IPS-20b (cell line): ENCODE data around the gene ESRRA.

Experiments
- H3K27ac ChIP-seq: one replicate; pipeline ENCODE4 v1.5.1; 2013; ENCODE audit warnings: low read length
- H3K27me3 ChIP-seq: 2 replicates; pipeline ENCODE4 v1.6.1; 2013; ENCODE audit warnings: mild to moderate bottlenecking, low read length, inconsistent platforms; ENCODE audit not compliant: insufficient read depth
- H3K36me3 ChIP-seq: 2 replicates; pipeline ENCODE4 v1.6.1; 2013; ENCODE audit warnings: low read depth, mild to moderate bottlenecking, inconsistent platforms, low read length, moderate library complexity; ENCODE audit not compliant: insufficient read depth
- H3K4me1 ChIP-seq: 2 replicates; pipeline ENCODE4 v1.6.1; 2013; ENCODE audit warnings: mild to moderate bottlenecking, control low read depth, inconsistent platforms, low read length, moderate library complexity; ENCODE audit not compliant: insufficient read depth
- H3K4me3 ChIP-seq: 2 replicates; pipeline ENCODE4 v1.5.1; 2013; ENCODE audit warnings: mild to moderate bottlenecking, low read length, inconsistent platforms
- H3K9ac ChIP-seq: 2 replicates; pipeline ENCODE4 v1.6.1; 2013; ENCODE audit warnings: low read depth, mild to moderate bottlenecking, inconsistent platforms, low read length, moderate library complexity
- H3K9me3 ChIP-seq: 2 replicates; pipeline ENCODE4 v1.6.1; 2013; ENCODE audit warnings: mild to moderate bottlenecking, low read depth, low read length, inconsistent platforms; ENCODE audit not compliant: insufficient read depth

Gene ESRRA

DNA sequence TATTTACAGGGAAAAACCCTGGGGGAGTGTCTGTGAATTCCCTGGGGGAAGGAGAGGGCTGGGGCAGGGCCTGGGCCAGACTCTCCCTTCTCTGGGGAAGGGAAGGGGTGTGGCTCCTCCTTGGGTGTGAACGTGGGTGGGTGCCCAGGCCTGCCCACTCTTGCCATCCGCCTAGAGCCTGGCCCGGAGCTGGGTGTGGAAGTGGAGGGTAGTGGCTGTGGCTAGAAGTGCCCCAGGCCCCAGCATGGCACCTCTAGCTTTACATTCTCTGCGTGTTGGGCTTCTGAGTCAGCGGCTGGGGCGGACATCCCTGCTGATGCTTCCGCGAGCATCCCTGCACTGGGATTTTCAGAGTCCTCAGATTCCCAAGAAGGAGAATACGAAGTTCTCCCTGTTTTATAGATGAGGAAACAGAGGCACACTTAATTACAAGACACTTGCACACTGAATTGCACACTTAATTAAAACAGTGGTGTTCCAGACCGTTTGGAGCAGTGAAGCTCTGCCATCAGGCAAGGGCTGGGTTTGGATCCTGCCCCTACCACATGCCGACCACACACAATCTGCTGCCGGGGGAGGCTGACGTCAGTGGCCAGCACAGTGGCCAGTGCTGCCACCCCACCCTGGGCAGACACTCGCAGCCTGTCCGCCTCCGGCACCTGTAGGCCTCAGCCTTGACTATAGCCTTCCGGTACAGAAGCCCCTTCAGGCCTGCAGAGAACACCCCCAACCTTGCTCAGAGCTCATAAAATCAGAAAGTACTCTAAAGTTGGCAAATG lies 28.5 kb upstream of the ESRRA start:
- H3K4me1 ChIP-seq, result peaks cover 6% of the 10 kb centered on the region; the same call in 1 of the 2 replicates
- H3K27ac ChIP-seq, result no peak overlapping the region
- no peak overlapping the region for H3K9ac ChIP-seq
- no peak overlapping the region for H3K4me3 ChIP-seq
- H3K9me3 ChIP-seq, result no peaks in the 10 kb centered on the region
- no peaks in the 10 kb centered on the region for H3K27me3 ChIP-seq
- peaks cover 6% of the 10 kb centered on the region; the same call in 1 of the 2 replicates for H3K36me3 ChIP-seq

DNA sequence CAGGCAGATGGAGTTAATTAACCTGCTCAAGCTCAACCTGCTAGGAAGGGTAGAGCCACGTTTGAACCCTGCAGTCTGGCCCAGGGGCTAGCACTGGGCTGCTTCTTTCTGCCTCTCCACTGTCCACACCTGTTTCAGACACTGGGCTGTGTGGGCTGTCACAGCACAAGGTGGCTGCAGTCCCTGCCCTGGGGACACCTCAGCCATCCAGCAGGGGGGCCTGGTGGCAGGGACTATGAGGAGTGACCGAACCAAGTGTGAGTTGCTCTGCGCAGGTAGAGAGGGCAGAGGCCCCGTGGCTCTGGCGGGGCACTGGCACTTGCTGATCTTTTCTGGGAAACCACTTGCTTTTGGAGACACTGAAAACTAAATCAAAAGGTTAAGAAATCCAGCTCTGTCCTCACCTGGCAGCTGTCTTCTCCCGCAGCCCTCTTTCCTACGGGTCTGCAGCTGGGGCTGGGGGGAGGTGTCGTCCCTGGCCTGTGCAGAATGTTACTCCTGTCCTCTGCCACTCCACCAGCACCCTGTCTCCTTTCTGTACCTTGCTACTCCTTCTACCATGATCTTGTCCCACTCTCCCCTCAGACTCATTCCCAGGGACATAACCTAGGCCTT lies 26.6 kb upstream of the ESRRA start:
- H3K9me3 ChIP-seq, result no peaks in the 10 kb centered on the region
- no peak overlapping the region for H3K9ac ChIP-seq
- no peak overlapping the region for H3K4me3 ChIP-seq
- no peaks in the 10 kb centered on the region for H3K27me3 ChIP-seq
- peaks cover 6% of the 10 kb centered on the region; the same call in 1 of the 2 replicates for H3K36me3 ChIP-seq
- H3K4me1 ChIP-seq, result peaks cover 6% of the 10 kb centered on the region; the same call in 1 of the 2 replicates
- H3K27ac ChIP-seq, result no peak overlapping the region

DNA sequence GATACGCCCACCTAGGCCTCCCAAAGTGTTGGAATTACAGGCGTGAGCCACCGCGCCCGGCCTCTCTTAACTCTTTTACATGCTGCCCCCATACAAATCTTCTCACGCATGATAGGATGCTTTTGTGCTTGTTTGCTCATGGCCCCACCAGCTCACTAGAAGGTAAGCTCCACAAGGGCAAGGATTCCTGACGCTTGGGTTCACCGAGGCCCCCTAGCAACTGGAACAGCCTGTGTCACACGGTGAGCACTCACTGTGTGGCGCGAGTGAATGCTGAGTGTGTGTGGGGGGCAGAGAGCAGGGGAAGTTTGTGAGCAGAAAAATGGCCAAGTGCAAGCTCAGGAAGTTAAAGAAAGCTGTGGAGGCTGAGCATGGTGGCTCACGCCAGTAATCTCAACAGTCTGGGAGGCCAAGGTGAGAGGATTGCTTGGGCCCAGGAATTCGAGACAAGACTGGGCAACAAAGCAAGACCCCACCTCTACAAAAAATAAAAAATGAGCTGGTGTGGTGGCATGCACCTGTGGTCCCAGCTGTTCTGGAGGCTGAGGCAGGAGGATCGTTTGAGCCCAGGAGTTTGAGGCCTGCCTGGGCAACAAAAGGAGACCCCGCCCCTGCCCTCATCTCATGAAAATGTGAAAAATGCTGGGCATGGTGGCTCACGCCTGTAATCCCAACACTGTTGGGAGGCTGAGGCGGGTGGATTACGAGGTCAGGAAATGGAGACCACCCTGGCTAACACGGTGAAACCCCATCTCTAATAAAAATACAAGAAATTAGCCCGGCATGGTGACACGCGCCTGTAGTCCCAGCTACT lies 23.2 kb upstream of the ESRRA start:
- no peaks in the 10 kb centered on the region for H3K9me3 ChIP-seq
- H3K27me3 ChIP-seq, result peaks cover 6% of the 10 kb centered on the region; the same call in 1 of the 2 replicates
- H3K27ac ChIP-seq, result no peak overlapping the region
- no peak overlapping the region for H3K4me3 ChIP-seq
- no peak overlapping the region for H3K9ac ChIP-seq
- H3K36me3 ChIP-seq, result peaks cover 6% of the 10 kb centered on the region; the same call in 1 of the 2 replicates
- H3K4me1 ChIP-seq, result no peaks in the 10 kb centered on the region

DNA sequence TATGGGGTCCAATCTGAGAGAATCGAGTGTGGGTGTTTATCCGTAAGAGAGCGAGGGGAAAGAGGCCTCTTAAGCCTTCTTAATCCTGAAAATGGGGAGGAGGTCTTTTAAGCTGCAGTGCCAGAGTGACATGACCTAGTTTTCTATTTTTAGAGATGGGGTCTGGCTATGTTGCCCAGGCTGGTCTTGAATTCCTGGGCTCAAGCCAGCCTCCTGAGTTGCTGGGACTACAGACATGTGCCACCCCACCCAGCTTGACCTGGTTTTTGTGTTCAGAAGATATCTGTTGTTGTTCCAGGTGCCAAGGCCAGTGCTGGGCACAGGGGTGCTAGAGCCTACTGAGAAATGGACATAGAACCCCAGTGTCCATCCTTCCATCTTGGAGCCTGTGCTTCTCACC lies 22.2 kb upstream of the ESRRA start:
- no peak overlapping the region for H3K4me3 ChIP-seq
- no peaks in the 10 kb centered on the region for H3K4me1 ChIP-seq
- no peak overlapping the region for H3K27ac ChIP-seq
- H3K9me3 ChIP-seq, result no peaks in the 10 kb centered on the region
- no peaks in the 10 kb centered on the region for H3K36me3 ChIP-seq
- no peak overlapping the region for H3K9ac ChIP-seq
- H3K27me3 ChIP-seq, result peaks cover 9% of the 10 kb centered on the region; the same call in 1 of the 2 replicates

DNA sequence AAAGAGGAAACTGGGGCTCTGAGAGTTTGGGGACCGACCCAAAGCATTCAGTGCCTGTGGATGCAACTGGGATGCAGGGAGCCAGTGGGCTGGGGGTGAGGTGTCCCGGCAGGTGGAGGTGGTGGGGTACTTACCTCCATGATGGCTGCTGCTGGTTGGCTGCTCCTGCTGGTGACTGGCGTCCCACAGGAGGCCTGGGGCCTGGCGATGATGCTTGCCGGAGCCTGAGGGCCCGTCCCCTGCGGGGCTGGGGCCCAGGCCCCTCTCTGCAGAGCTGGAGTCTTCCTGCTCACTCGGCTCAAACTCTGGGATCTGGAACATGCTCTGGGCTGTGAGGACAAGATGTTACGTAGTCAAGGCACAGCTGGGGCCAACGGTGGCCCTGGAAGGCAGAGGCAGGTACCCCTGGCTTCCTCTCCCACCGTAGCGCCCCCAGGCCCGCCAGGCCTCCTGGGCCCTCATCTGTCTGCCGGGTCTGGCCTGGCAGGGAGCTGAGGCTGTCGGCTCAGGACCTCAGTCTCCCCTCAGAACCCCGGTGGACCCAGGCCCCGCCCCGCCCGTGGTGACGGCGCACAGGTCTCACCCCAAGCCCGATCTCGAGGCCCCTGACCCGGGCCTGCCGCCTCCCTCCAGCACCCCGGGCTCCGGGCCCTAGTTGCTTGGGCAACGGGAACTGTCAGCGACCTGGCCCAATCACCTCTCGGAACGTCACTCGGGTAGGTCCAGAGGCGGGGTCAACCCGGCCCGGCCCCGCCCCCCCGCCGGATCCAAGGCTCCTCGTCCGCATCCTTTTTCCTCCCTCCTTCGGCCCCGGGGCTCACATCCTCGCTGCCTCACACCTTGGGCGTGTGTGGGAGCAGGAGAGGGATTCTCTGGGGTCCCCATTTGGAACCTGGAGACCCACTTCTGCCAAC lies 21.0 kb upstream of the ESRRA start, which contains the start of gene BAD:
BAD (minus strand) TSS at position 618 of the 914 bp plus-strand sequence; CDS start at position 321, 297 bp downstream.
- peak within 1 kb of the TSS; percentile 67 for H3K9ac ChIP-seq
- no peaks in the 10 kb centered on the region for H3K36me3 ChIP-seq
- no peaks in the 10 kb centered on the region for H3K4me1 ChIP-seq
- H3K9me3 ChIP-seq, result no peaks in the 10 kb centered on the region
- peaks cover 16% of the 10 kb centered on the region for H3K27me3 ChIP-seq
- no peak within 1 kb of the TSS for H3K27ac ChIP-seq
- H3K4me3 ChIP-seq, result peak within 1 kb of the TSS; percentile 82

DNA sequence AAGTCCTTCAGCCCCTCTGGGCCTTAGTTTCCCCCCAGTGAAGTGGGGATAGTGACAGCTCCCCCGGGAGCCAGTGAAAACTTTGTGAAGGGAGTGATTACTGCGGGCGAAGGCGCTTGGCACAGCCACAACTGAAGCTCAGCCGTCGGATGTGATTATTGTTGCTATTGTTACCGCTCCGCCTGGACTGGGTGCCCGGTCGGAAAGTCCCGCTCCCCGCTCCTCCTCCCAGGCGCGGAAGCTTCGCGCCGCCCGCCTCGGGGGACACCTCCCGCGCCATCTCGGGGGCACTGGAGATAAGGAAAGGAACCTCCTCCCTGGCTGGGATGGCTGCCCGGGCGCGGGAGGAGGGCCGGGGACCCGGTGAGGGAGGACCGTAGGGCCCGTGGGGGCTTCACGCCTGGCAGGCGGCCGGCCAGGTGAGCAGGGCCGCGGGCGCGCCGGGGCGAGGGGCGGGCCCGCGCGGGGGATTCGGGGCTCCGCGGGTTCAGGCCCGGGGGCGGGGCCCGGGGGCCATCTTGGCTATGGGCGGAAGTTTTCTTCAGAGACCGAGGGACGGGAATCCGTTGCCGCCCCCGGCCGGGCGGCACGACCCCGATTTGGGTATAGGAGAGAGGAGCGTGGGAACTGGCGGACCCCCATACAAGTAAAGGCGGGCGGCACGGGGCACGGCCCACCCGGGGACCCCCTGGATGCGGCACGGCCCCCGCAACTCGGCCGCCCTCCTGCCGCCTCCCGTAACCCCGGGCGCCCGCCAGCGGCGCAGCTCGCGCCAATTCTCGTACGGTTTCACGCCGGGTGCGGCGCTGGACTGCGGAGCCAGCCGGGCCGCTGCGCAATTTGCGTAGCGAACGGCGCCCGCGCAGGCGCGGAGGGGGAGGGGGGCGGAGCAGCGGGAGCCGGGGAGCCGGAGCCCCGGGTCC lies 20.1 kb upstream of the ESRRA start, which contains the start of gene GPR137:
GPR137 (plus strand) TSS at position 887 of the 923 bp plus-strand sequence. CDS start 677 bp downstream, outside the sequence.
- H3K36me3 ChIP-seq, result no peaks in the 10 kb centered on the region
- peak within 1 kb of the TSS; percentile 56; the same call in 1 of the 2 replicates for H3K9ac ChIP-seq
- H3K27me3 ChIP-seq, result peaks cover 25% of the 10 kb centered on the region
- no peaks in the 10 kb centered on the region for H3K9me3 ChIP-seq
- no peaks in the 10 kb centered on the region for H3K4me1 ChIP-seq
- H3K27ac ChIP-seq, result no peak within 1 kb of the TSS
- peak within 1 kb of the TSS; percentile 82 for H3K4me3 ChIP-seq

DNA sequence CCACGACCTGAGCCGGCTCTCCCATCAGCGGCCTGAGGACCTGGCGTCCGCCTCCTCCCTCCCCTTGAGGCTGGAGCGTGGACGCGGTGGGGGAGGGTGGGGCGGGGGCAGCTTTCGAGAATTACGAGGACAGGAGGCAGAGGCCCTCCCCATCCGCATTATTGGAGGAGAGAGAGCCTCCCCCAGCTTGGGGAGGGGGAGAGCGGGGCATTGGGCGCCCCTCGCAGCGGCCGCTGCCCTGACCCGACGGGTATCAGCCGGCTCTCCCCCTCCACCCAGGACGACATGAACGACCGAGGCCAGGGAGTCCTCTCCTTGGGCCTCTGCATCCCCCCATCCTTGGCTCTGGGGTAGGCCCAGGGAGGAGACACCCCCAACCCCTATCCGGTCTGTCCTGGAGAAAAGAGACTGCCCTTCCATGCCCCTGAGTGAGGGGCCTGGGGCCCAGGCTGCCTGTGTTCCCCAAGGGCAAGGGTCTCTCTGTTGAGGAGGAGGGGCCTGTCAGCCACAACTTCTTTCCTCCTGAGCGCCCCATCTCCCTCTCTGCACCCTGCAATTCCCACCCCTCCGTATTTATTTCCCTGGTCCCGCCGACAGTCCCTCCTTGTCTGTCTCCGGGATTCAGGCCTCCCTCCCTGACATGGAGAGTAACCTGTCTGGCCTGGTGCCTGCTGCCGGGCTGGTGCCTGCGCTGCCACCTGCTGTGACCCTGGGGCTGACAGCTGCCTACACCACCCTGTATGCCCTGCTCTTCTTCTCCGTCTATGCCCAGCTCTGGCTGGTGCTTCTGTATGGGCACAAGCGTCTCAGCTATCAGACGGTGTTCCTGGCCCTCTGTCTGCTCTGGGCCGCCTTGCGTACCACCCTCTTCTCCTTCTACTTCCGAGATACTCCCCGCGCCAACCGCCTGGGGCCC lies 19.2 kb upstream of the ESRRA start:
- Histone ChIP-seq H3K27ac (no peak overlapping the region), H3K4me3 (peak overlapping the region; percentile 82), H3K4me1 (no peaks in the 10 kb centered on the region), H3K9ac (peak overlapping the region; percentile 56; the same call in 1 of the 2 replicates), H3K36me3 (no peaks in the 10 kb centered on the region), H3K27me3 (peaks cover 34% of the 10 kb centered on the region), H3K9me3 (no peaks in the 10 kb centered on the region)

DNA sequence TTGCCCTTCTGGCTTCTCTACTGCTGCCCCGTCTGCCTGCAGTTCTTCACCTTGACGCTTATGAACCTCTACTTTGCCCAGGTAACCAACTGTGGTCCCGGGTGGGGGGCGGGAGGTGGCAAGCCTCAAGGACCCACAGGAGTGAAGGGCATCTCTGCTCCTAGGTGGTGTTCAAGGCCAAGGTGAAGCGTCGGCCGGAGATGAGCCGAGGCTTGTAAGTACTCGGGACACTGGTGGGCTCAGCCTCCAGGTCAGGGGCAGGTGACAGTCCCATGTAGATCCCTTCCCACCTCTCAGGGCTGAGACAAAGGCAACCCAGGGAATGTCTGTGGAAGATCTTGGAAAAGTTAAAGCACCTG lies 18.5 kb upstream of the ESRRA start:
- Histone ChIP-seq H3K4me1 (no peaks in the 10 kb centered on the region), H3K9me3 (no peaks in the 10 kb centered on the region), H3K27me3 (peaks cover 40% of the 10 kb centered on the region), H3K4me3 (no peak overlapping the region), H3K36me3 (no peaks in the 10 kb centered on the region), H3K27ac (no peak overlapping the region), H3K9ac (no peak overlapping the region)

DNA sequence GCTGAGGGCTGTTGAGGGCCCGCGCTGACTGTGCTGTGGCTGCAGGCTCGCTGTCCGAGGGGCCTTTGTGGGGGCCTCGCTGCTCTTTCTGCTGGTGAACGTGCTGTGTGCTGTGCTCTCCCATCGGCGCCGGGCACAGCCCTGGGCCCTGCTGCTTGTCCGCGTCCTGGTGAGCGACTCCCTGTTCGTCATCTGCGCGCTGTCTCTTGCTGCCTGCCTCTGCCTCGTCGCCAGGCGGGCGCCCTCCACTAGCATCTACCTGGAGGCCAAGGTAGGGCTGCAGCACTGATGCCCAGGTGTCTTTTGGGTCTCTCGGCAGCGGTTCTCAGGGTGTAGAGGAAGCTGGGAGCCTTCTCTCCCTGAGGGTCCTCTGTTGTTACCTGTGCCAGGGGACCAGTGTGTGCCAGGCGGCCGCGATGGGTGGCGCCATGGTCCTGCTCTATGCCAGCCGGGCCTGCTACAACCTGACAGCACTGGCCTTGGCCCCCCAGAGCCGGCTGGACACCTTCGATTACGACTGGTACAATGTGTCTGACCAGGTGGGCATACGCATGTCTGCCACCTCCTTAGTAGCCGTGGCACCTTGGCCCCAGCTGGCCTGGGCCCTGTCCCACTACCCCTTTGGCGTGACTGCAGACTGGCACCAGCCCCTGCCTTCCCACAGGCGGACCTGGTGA lies 17.5 kb upstream of the ESRRA start:
- Histone ChIP-seq H3K9ac (no peak overlapping the region), H3K9me3 (no peaks in the 10 kb centered on the region), H3K27me3 (peaks cover 51% of the 10 kb centered on the region), H3K27ac (no peak overlapping the region), H3K4me3 (no peak overlapping the region), H3K4me1 (no peaks in the 10 kb centered on the region), H3K36me3 (no peaks in the 10 kb centered on the region)
